SK-N-SH treated with all-trans-retinoic acid at 6 μM for 48 hours (cell line): ENCODE data around the gene SLC7A1.

Experiments
- ATAC-seq: fragments of 200-7000 bp; cut with Tn5 transposase; 3 replicates; pipeline ENCODE4 v1.9.1; 2020; ENCODE audit warnings: mild to moderate bottlenecking, moderate library complexity
- BACH2 ChIP-seq: fragments of 250-450 bp; sonication (Bioruptor Pico); IDR thresholded peaks from 2 replicates; pipeline ENCODE4 v1.9.0; 2021; ENCODE audit warnings: mild to moderate bottlenecking, borderline replicate concordance
- CSDC2 ChIP-seq: fragments of 250-450 bp; sonication (Bioruptor Pico); IDR thresholded peaks from 2 replicates; pipeline ENCODE4 v1.5.0; 2020; ENCODE audit warnings: mild to moderate bottlenecking, moderate library complexity
- CSRNP3 ChIP-seq: fragments of 250-450 bp; sonication (Bioruptor Pico); IDR thresholded peaks from 2 replicates; pipeline ENCODE4 v1.5.1; 2021; ENCODE audit warnings: mild to moderate bottlenecking, moderate library complexity
- ESRRG ChIP-seq: fragments of 250-450 bp; sonication (Bioruptor Pico); IDR thresholded peaks from 2 replicates; pipeline ENCODE4 v1.6.1; 2021; ENCODE audit warnings: mild to moderate bottlenecking
- GLIS3 ChIP-seq: fragments of 250-450 bp; sonication (Bioruptor Pico); IDR thresholded peaks from 2 replicates; pipeline ENCODE4 v1.5.0; 2020; ENCODE audit warnings: mild to moderate bottlenecking, moderate library complexity
- ISL1 ChIP-seq: fragments of 250-450 bp; sonication (Bioruptor Pico); IDR thresholded peaks from 2 replicates; pipeline ENCODE4 v2.1.2; 2022; ENCODE audit warnings: mild to moderate bottlenecking, moderate library complexity
- OSR1 ChIP-seq: fragments of 250-450 bp; sonication (Bioruptor Pico); IDR thresholded peaks from 2 replicates; pipeline ENCODE4 v1.8.0; 2022; ENCODE audit warnings: moderate library complexity, mild to moderate bottlenecking, inconsistent platforms
- PATZ1 ChIP-seq: fragments of 250-450 bp; sonication (Bioruptor Pico); IDR thresholded peaks from 2 replicates; pipeline ENCODE4 v1.8.0; 2020; ENCODE audit warnings: mild to moderate bottlenecking, moderate library complexity, borderline replicate concordance
- POU6F1 ChIP-seq: fragments of 250-450 bp; sonication (Bioruptor Pico); IDR thresholded peaks from 2 replicates; pipeline ENCODE4 v1.8.0; 2021; ENCODE audit warnings: low read depth, mild to moderate bottlenecking, moderate library complexity, borderline replicate concordance
- RARB ChIP-seq: fragments of 250-450 bp; sonication (Bioruptor Pico); IDR thresholded peaks from 2 replicates; pipeline ENCODE4 v1.8.0; 2021; ENCODE audit warnings: mild to moderate bottlenecking, moderate library complexity
- SNAI2 ChIP-seq: fragments of 250-450 bp; sonication (Bioruptor Pico); IDR thresholded peaks from 2 replicates; pipeline ENCODE4 v1.5.0; 2020; ENCODE audit warnings: mild to moderate bottlenecking, moderate library complexity
- TCF4 ChIP-seq: fragments of 250-450 bp; sonication (Bioruptor Pico); IDR thresholded peaks from 2 replicates; pipeline ENCODE4 v1.8.0; 2021; ENCODE audit warnings: mild to moderate bottlenecking, moderate library complexity, borderline replicate concordance
- TOX ChIP-seq: fragments of 250-450 bp; sonication (Bioruptor Pico); IDR thresholded peaks from 2 replicates; pipeline ENCODE4 v1.8.0; 2021; ENCODE audit warnings: mild to moderate bottlenecking, moderate library complexity, borderline replicate concordance
- TSHZ2 ChIP-seq: fragments of 250-450 bp; sonication (Bioruptor Pico); IDR thresholded peaks from 2 replicates; pipeline ENCODE4 v1.5.0; 2020; ENCODE audit warnings: mild to moderate bottlenecking, moderate library complexity
- ZC3H10 ChIP-seq: fragments of 250-450 bp; sonication (Bioruptor Pico); IDR thresholded peaks from 2 replicates; pipeline ENCODE4 v1.5.1; 2021; ENCODE audit warnings: mild to moderate bottlenecking, moderate library complexity
- ZFP3 ChIP-seq: fragments of 250-450 bp; sonication (Bioruptor Pico); IDR thresholded peaks from 2 replicates; pipeline ENCODE4 v1.5.0; 2020; ENCODE audit warnings: mild to moderate bottlenecking, moderate library complexity
- ZFP30 ChIP-seq: fragments of 450-650 bp; formaldehyde crosslinking; IDR thresholded peaks from 2 replicates; pipeline ENCODE4 v1.5.0; 2022; ENCODE audit warnings: mild to moderate bottlenecking, moderate library complexity
- ZNF565 ChIP-seq: fragments of 450-650 bp; formaldehyde crosslinking; conservative IDR thresholded peaks from 2 replicates; pipeline ENCODE4 v1.5.0; 2020; ENCODE audit warnings: low read depth, mild to moderate bottlenecking, moderate library complexity
- ZNF70 ChIP-seq: fragments of 450-650 bp; formaldehyde crosslinking; IDR thresholded peaks from 2 replicates; pipeline ENCODE4 v1.5.0; 2020; ENCODE audit warnings: mild to moderate bottlenecking, moderate library complexity
- ZNF8 ChIP-seq: fragments of 450-650 bp; formaldehyde crosslinking; IDR thresholded peaks from 2 replicates; pipeline ENCODE4 v1.5.0; 2020; ENCODE audit warnings: mild to moderate bottlenecking, moderate library complexity

SLC7A1 gene

GRCh38 chr13:29515372-29515771, 80.1 kb downstream of the SLC7A1 start:
- no peak for TF ChIP-seq OSR1
- TF ChIP-seq ZFP30 (CRISPR knock-in tag) = no peak
- no peak for TF ChIP-seq RARB (CRISPR knock-in tag)
- no peak for TF ChIP-seq TSHZ2 (CRISPR knock-in tag)
- no peak for TF ChIP-seq ZC3H10 (CRISPR knock-in tag)
- no peak for TF ChIP-seq TOX (CRISPR knock-in tag)
- no peak for TF ChIP-seq GLIS3 (CRISPR knock-in tag)
- no peak for TF ChIP-seq ZFP3 (CRISPR knock-in tag)
- no peak for TF ChIP-seq ESRRG
- TF ChIP-seq CSRNP3 = no peak
- no peak for TF ChIP-seq POU6F1 (CRISPR knock-in tag)
- no peak for TF ChIP-seq TCF4 (CRISPR knock-in tag)
- no peak for TF ChIP-seq ZNF70 (CRISPR knock-in tag)
- no peak for TF ChIP-seq CSDC2
- no peak for TF ChIP-seq ISL1 (CRISPR knock-in tag)
- TF ChIP-seq ZNF565 (CRISPR knock-in tag) = no peak
- TF ChIP-seq BACH2 (CRISPR knock-in tag) = no peak
- ATAC-seq = no peak

- no peak for TF ChIP-seq SNAI2 (CRISPR knock-in tag)
- TF ChIP-seq PATZ1 (CRISPR knock-in tag) = no peak
- no peak for TF ChIP-seq BACH2 (CRISPR knock-in tag)
- no peak for TF ChIP-seq ZNF8 (CRISPR knock-in tag)
- no peak for TF ChIP-seq RARB (CRISPR knock-in tag)
- no peak for ATAC-seq
These were observed 80.7 kb downstream of the SLC7A1 start for GRCh38 chr13:29514720-29515310.

- TF ChIP-seq CSRNP3 (no peak), ZC3H10 (CRISPR knock-in tag) (no peak), PATZ1 (CRISPR knock-in tag) (no peak), TCF4 (CRISPR knock-in tag) (no peak)
- no peak for ATAC-seq
These were observed 81.3 kb downstream of the SLC7A1 start for GRCh38 chr13:29513981-29514719.
